HL-60 (cell line): ENCODE results near the gene ELF4.
A peak's percentile ranks its signal among the peaks of the same experiment; 100 is the strongest.

ENCODE experiments used
- CTCF ChIP-seq: IDR thresholded peaks from one replicate; pipeline ENCODE4 v1.5.1; 2011; ENCODE audit warnings: low read length, control low read depth, inconsistent platforms; ENCODE audit not compliant: insufficient read depth
- GABPA ChIP-seq: IDR thresholded peaks from 2 replicates; pipeline ENCODE4 v1.6.1; 2012; ENCODE audit warnings: low read depth
- POLR2AphosphoS5 ChIP-seq: IDR thresholded peaks from 2 replicates; pipeline ENCODE4 v1.6.1; 2012; ENCODE audit warnings: low read depth
- REST ChIP-seq: IDR thresholded peaks from 2 replicates; pipeline ENCODE4 v1.6.1; 2012; ENCODE audit warnings: low read depth; ENCODE audit not compliant: insufficient replicate concordance

- TF ChIP-seq CTCF (no peak), POLR2AphosphoS5 (peak; percentile 41; the same call in 1 of the 2 replicates), GABPA (no peak), REST (no peak)
Measured at GRCh38 chrX:130097507-130098209, 12.6 kb downstream of the ELF4 start.
